Breast epithelium (tissue), 4 donors: ENCODE results near the gene PCCB. TPM values are rescaled to one million over a fixed set of nuclear protein-coding genes. Genes with fewer than 3 reads are reported as not detected.

Source experiments
- DNase-seq, 2 donors: peaks; one replicate each; pipeline ENCODE4 v3.0.0-alpha.2; 2019; ENCODE audit warnings: low spot score in 2 of 2
- H3K27ac ChIP-seq, 2 donors: fragments of 200-600 bp; sonication (generic) in 1 of 2; one replicate each; pipeline ENCODE4 v1.5.1; 2016 to 2019; ENCODE audit warnings: mild to moderate bottlenecking in 1 of 2
- H3K27me3 ChIP-seq, 2 donors: fragments of 200-600 bp; sonication (generic) in 1 of 2; one replicate each; pipeline versions ENCODE4 v1.5.1 to v1.6.0; 2017 to 2019; ENCODE audit warnings: control low read depth in 1 of 2, mild to moderate bottlenecking in 1 of 2
- H3K36me3 ChIP-seq: fragments of 200-600 bp; one replicate; pipeline ENCODE4 v1.5.1; 2019
- H3K4me1 ChIP-seq, 2 donors: fragments of 200-600 bp; sonication (generic); one replicate each; pipeline ENCODE4 v1.5.1; 2016 to 2019; ENCODE audit warnings: control low read depth in 1 of 2
- H3K4me3 ChIP-seq, 3 donors: fragments of 200-600 bp; sonication (generic); 1 replicate in 2 of 3; 2 replicates in 1 of 3; pipeline ENCODE4 v1.5.1; 2016 to 2019; ENCODE audit warnings: mild to moderate bottlenecking in 3 of 3, moderate library complexity in 2 of 3
- H3K9me3 ChIP-seq, 2 donors: fragments of 200-600 bp; sonication (generic) in 1 of 2; one replicate each; pipeline ENCODE4 v1.5.1; 2016 to 2019; ENCODE audit warnings: control low read depth in 1 of 2
- POLR2A ChIP-seq: fragments of 450-650 bp; IDR thresholded peaks from one replicate; pipeline ENCODE4 v1.6.1; 2016; ENCODE audit warnings: antibody characterized with exemption, mild to moderate bottlenecking, moderate library complexity
- POLR2AphosphoS5 ChIP-seq, 3 donors: sonication (generic); formaldehyde crosslinking; IDR thresholded peaks; one replicate each; pipeline ENCODE4 v1.6.1; 2017; ENCODE audit warnings: antibody characterized with exemption in 3 of 3
- intact Hi-C: fragments of 100-400 bp; cut with DNase I; formaldehyde crosslinking; loops from one replicate; pipeline ENCODE4 v1.15.1; 2023; ENCODE audit warnings: low total_unique reads
- total RNA-seq, 3 donors: library from RNA; depleted of rRNA; stranded (reverse); fragments of >200 nt; gene quantifications; one replicate each; pipeline ENCODE4 v1.1.0, GENCODE V29; 2016
- TF ChIP-seq, protein P1 (sequence below), 3 donors: fragments of 450-650 bp; IDR thresholded peaks; one replicate each; pipeline ENCODE4 v1.5.1; 2016 to 2017; ENCODE audit warnings: antibody characterized with exemption in 3 of 3, mild to moderate bottlenecking in 3 of 3, moderate library complexity in 3 of 3

PCCB gene
- total RNA-seq, 3 donors from 2014 or later = 24.9 to 35.0 (median 31.3) TPM

DNA sequence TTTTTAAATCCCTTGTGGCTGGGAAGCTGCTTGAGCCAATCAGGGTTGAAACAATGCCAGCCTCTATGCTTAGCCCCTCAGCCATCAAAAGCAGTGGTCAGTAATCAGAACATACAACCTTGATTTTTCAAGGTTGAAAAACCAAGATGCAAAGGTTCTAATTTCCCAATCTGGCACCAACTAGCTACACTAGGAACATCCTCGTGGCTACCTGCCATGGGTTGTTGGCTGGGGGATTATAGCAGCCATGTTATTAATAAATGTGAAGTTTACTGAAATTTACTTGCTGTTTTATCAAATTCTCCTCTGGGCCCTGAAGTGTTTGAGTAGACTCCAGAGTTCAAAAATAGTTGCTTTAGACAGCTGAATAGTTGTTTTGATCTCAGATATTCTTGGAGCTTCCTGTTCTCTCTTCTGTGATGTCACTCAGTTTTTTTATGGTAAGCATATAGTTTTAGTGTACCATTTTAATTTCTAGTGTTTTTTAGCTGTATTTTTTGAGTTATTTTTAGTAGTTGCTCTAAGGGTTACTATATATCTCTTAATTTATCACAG is 31.9 kb downstream of the PCCB start:
- DNase-seq = no peak
- no peak overlapping the region for H3K4me3 ChIP-seq
- intact Hi-C loops = no loop called here
- no peaks in the 10 kb centered on the region for H3K36me3 ChIP-seq
- peaks cover 9 to 20% of the 10 kb centered on the region in 2 donors for H3K9me3 ChIP-seq
- TF ChIP-seq POLR2AphosphoS5 (IDR thresholded peaks at IDR 0.05) (no peak), POLR2A (no peak)
- TF ChIP-seq, protein P1, sequence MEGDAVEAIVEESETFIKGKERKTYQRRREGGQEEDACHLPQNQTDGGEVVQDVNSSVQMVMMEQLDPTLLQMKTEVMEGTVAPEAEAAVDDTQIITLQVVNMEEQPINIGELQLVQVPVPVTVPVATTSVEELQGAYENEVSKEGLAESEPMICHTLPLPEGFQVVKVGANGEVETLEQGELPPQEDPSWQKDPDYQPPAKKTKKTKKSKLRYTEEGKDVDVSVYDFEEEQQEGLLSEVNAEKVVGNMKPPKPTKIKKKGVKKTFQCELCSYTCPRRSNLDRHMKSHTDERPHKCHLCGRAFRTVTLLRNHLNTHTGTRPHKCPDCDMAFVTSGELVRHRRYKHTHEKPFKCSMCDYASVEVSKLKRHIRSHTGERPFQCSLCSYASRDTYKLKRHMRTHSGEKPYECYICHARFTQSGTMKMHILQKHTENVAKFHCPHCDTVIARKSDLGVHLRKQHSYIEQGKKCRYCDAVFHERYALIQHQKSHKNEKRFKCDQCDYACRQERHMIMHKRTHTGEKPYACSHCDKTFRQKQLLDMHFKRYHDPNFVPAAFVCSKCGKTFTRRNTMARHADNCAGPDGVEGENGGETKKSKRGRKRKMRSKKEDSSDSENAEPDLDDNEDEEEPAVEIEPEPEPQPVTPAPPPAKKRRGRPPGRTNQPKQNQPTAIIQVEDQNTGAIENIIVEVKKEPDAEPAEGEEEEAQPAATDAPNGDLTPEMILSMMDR (IDR thresholded peaks at IDR 0.05) = no peak
- no peaks in the 10 kb centered on the region for H3K4me1 ChIP-seq
- no peak overlapping the region for H3K27ac ChIP-seq
- no peaks in the 10 kb centered on the region for H3K27me3 ChIP-seq

DNA sequence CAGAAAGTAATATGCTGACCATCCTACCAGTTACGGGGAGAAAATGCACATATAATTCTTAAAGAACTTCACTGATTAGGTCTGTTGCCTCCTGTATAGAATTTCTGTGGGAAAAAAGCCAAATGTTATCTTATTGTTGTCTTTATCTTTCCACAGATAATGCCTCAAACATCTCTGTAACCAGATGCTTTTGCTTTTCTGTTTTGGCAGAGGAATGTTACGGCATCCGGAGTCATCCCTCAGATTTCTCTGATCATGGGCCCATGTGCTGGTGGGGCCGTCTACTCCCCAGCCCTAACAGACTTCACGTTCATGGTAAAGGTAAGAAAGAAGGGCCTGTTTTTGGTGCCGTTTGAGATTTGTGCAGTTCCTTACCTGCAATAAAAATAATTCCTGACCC is 33.5 kb downstream of the PCCB start:
- no peak for DNase-seq
- Histone ChIP-seq H3K27me3 (no peaks in the 10 kb centered on the region), H3K36me3 (no peaks in the 10 kb centered on the region), H3K9me3 (peaks cover 9 to 20% of the 10 kb centered on the region in 2 donors), H3K4me1 (no peaks in the 10 kb centered on the region), H3K27ac (no peak overlapping the region), H3K4me3 (no peak overlapping the region)
- no peak for TF ChIP-seq POLR2A
- intact Hi-C loops = no loop called here

DNA sequence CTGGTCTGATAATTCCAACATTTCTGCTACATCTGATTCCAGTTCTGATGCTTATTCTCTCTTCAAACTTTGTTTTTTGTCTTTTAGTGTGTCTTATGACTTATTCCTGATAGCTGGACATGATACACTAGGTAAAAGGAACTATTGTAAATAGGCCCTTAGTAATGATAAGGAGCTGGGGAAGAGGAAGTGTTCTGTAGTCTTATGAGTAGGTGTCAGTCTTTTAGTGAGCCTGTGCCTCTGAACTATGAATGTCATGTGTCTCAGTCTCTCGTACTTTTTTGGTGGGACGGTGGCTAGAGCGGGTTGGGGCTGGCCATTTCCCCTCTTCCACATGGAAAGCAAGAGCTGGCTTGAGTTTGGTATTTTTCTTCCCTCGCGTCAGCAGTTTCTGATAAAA is 41.2 kb downstream of the PCCB start:
- DNase-seq = no peak
- TF ChIP-seq POLR2AphosphoS5 (IDR thresholded peaks at IDR 0.05) = no peak
- no peak for TF ChIP-seq POLR2A
- TF ChIP-seq, protein P1 (IDR thresholded peaks at IDR 0.05) = no peak
- intact Hi-C loops = no loop called here
- H3K4me3 ChIP-seq = no peak overlapping the region
- H3K9me3 ChIP-seq = no peaks in the 10 kb centered on the region
- H3K27ac ChIP-seq = no peak overlapping the region
- no peaks in the 10 kb centered on the region for H3K27me3 ChIP-seq
- H3K4me1 ChIP-seq = no peaks in the 10 kb centered on the region
- no peaks in the 10 kb centered on the region for H3K36me3 ChIP-seq

DNA sequence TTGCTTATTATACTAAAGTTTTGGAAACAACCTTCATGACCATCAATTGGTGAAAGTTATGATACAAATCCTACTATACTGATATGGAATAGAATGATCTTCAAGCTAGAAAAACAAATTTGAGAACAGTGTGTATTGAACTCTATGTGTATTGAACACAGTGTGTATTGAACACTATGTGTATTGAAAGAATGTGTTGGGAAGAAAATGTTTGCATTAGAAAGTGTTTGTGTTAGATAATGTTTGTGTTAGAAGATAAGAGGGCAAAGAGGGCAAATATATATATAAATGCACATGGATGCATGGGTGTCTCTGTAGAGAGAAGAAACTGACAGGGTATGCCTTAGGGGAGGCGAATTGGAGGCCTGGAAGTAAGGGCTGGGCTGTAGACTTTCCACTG is 42.4 kb downstream of the PCCB start:
- H3K4me1 ChIP-seq = no peaks in the 10 kb centered on the region
- no peaks in the 10 kb centered on the region for H3K27me3 ChIP-seq
- no peaks in the 10 kb centered on the region for H3K9me3 ChIP-seq
- no peak overlapping the region for H3K4me3 ChIP-seq
- intact Hi-C loops = no loop called here
- no peaks in the 10 kb centered on the region for H3K36me3 ChIP-seq
- no peak overlapping the region for H3K27ac ChIP-seq
- TF ChIP-seq POLR2AphosphoS5 (IDR thresholded peaks at IDR 0.05) = no peak
- no peak for DNase-seq

DNA sequence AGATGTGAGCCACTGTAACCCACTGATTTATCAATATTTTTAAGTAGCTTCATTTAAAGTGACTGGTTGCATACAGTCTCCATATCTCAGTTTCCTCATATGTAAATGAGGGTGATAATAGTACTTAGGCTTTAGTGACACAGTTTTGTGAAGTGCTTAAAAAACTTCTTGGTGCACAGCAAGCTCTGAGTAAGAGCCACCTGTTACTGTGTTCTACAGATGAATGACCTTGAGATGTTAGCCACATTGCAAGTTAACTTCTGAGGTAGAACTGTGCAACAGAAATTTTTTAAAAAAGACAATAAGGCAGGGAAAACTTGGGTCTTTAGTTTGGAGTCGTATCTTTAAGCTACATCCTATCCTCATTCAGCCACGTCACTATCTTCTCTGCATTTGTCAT is 43.1 kb downstream of the PCCB start:
- no peak for DNase-seq
- H3K4me3 ChIP-seq = no peak overlapping the region
- no peaks in the 10 kb centered on the region for H3K36me3 ChIP-seq
- H3K9me3 ChIP-seq = no peaks in the 10 kb centered on the region
- no peaks in the 10 kb centered on the region for H3K27me3 ChIP-seq
- TF ChIP-seq POLR2AphosphoS5 (IDR thresholded peaks at IDR 0.05) = no peak
- TF ChIP-seq, protein P1 (IDR thresholded peaks at IDR 0.05) = no peak
- no peak for TF ChIP-seq POLR2A
- intact Hi-C loops = no loop called here
- H3K4me1 ChIP-seq = no peaks in the 10 kb centered on the region
- H3K27ac ChIP-seq = no peak overlapping the region

DNA sequence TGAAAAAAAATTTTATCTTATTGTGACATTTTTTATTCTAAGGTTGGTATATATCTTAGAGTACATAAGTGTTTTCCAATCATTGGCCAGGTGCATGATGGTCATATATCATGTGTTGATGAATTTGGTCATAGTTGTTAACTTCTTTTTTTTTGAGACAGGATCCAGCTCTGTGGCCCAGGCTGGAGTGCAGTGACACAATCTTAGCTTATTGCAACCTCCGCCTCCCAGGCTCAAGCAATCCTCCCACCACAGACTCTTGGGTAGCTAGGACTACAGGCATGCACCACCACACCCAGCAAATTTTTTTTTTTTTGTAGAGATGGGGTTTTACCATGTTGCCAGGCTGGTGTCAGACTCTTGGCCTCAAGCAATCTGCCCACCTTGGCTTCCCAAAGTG is 44.0 kb downstream of the PCCB start:
- intact Hi-C loops = no loop called here
- no peaks in the 10 kb centered on the region for H3K36me3 ChIP-seq

More for the DNA sequence above, 44.0 kb downstream of the PCCB start:
- Histone ChIP-seq H3K27me3 (no peaks in the 10 kb centered on the region), H3K4me1 (no peaks in the 10 kb centered on the region), H3K27ac (no peak overlapping the region), H3K9me3 (no peaks in the 10 kb centered on the region), H3K4me3 (no peak overlapping the region)
- DNase-seq = no peak
- TF ChIP-seq POLR2A (no peak), POLR2AphosphoS5 (IDR thresholded peaks at IDR 0.05) (no peak)
- TF ChIP-seq, protein P1 (IDR thresholded peaks at IDR 0.05) = no peak
